HTERT RPE-1 (cell line): Measurements from ENCODE around the gene RPS17.
"Not testable (repeated sequence)": the region's sequence is repeated elsewhere in the genome, so short reads cannot be mapped to it uniquely, and the experiment has no call there.

Source experiments
- in situ Hi-C: fragments of 300-500 bp; cut with MboI; formaldehyde crosslinking; loops from 4 replicates; pipeline ENCODE4 v1.14.3; 2020; ENCODE audit warnings: low sequenced_read_pairs

Gene RPS17

GRCh38 chr15:82548700-82549099 is 8.4 kb upstream of the RPS17 start:
- in situ Hi-C loops, result no loop called here

- in situ Hi-C loops, result no loop called here
Observed at GRCh38 chr15:82545478-82545877, 5.2 kb upstream of the RPS17 start.

- in situ Hi-C loops, result no loop called here
Observed at GRCh38 chr15:82545002-82545401, 4.7 kb upstream of the RPS17 start.

- in situ Hi-C loops, result no loop called here
Observed at GRCh38 chr15:82544431-82544830, 4.2 kb upstream of the RPS17 start.

- in situ Hi-C loops, result no loop called here
Observed at GRCh38 chr15:82543160-82543559, 2.9 kb upstream of the RPS17 start.

GRCh38 chr15:82540984-82541431 is 751 bp upstream of the RPS17 start:
- in situ Hi-C loops, result no loop called here

GRCh38 chr15:82539691-82540054 is 584 bp downstream of the RPS17 start:
- in situ Hi-C loops, result no loop called here

GRCh38 chr15:82538961-82539690 is 1.1 kb downstream of the RPS17 start:
- in situ Hi-C loops, result no loop called here

- in situ Hi-C loops, result no loop called here
Observed at GRCh38 chr15:82537351-82537908, 2.8 kb downstream of the RPS17 start.

GRCh38 chr15:82536409-82537350 is 3.6 kb downstream of the RPS17 start:
- in situ Hi-C loops, result no loop called here

GRCh38 chr15:82535566-82536408 is 4.5 kb downstream of the RPS17 start:
- in situ Hi-C loops, result no loop called here

GRCh38 chr15:82535151-82535550 is 5.1 kb downstream of the RPS17 start:
- in situ Hi-C loops, result not testable (repeated sequence)

GRCh38 chr15:82534457-82534861 is 5.8 kb downstream of the RPS17 start:
- in situ Hi-C loops, result not testable (repeated sequence)

GRCh38 chr15:82533801-82534200 is 6.5 kb downstream of the RPS17 start:
- in situ Hi-C loops, result no loop called here

GRCh38 chr15:82532991-82533481 is 7.2 kb downstream of the RPS17 start:
- in situ Hi-C loops, result no loop called here

GRCh38 chr15:82532383-82532990 is 7.8 kb downstream of the RPS17 start:
- in situ Hi-C loops, result no loop called here

- in situ Hi-C loops, result no loop called here
Observed at GRCh38 chr15:82531496-82532382, 8.5 kb downstream of the RPS17 start.

GRCh38 chr15:82530606-82531379 is 9.5 kb downstream of the RPS17 start:
- in situ Hi-C loops, result no loop called here
